HL-60 (cell line): ENCODE measurements around the gene AFF2.

Experiments
- DNase-seq, 2 experiments: peaks; one replicate each; pipeline ENCODE4 v3.0.0-alpha.2; 2010 to 2020; ENCODE audit warnings: low read depth in 1 of 2, low spot score in 1 of 2
- H3K27ac ChIP-seq: fragments of 250-450 bp; sonication (Bioruptor Pico); replicated peaks from 2 replicates; pipeline ENCODE4 v1.5.1; 2020; ENCODE audit warnings: mild to moderate bottlenecking, moderate library complexity
- H3K27me3 ChIP-seq: fragments of 250-450 bp; sonication (Bioruptor Pico); 2 replicates; pipeline ENCODE4 v1.5.1; 2021; ENCODE audit warnings: mild to moderate bottlenecking, moderate library complexity; ENCODE audit not compliant: insufficient read depth, poor library complexity, severe bottlenecking
- H3K4me3 ChIP-seq: replicated peaks from 2 replicates; pipeline ENCODE4 v1.5.1; 2011; ENCODE audit warnings: mild to moderate bottlenecking, control low read depth, low read length; ENCODE audit not compliant: insufficient read depth
- GABPA ChIP-seq: IDR thresholded peaks from 2 replicates; pipeline ENCODE4 v1.6.1; 2012; ENCODE audit warnings: low read depth
- POLR2AphosphoS5 ChIP-seq: IDR thresholded peaks from 2 replicates; pipeline ENCODE4 v1.6.1; 2012; ENCODE audit warnings: low read depth
- REST ChIP-seq: IDR thresholded peaks from 2 replicates; pipeline ENCODE4 v1.6.1; 2012; ENCODE audit warnings: low read depth; ENCODE audit not compliant: insufficient replicate concordance
- SPI1 ChIP-seq: IDR thresholded peaks from 2 replicates; pipeline ENCODE4 v1.6.1; 2012; ENCODE audit warnings: low read depth, mild to moderate bottlenecking, borderline replicate concordance
- TF ChIP-seq, protein P1 (sequence below): IDR thresholded peaks from one replicate; pipeline ENCODE4 v1.5.1; 2011; ENCODE audit warnings: low read length, control low read depth, inconsistent platforms; ENCODE audit not compliant: insufficient read depth

AFF2 gene

GRCh38 chrX:148658115-148658730 is 157.8 kb downstream of the AFF2 start:
- H3K27ac ChIP-seq: no peak overlapping the region
- no peak overlapping the region for H3K4me3 ChIP-seq
- no peaks in the 10 kb centered on the region for H3K27me3 ChIP-seq
- DNase-seq: no peak
- TF ChIP-seq POLR2AphosphoS5 (no peak), REST (no peak), SPI1 (no peak), GABPA (no peak)
- TF ChIP-seq, protein P1, sequence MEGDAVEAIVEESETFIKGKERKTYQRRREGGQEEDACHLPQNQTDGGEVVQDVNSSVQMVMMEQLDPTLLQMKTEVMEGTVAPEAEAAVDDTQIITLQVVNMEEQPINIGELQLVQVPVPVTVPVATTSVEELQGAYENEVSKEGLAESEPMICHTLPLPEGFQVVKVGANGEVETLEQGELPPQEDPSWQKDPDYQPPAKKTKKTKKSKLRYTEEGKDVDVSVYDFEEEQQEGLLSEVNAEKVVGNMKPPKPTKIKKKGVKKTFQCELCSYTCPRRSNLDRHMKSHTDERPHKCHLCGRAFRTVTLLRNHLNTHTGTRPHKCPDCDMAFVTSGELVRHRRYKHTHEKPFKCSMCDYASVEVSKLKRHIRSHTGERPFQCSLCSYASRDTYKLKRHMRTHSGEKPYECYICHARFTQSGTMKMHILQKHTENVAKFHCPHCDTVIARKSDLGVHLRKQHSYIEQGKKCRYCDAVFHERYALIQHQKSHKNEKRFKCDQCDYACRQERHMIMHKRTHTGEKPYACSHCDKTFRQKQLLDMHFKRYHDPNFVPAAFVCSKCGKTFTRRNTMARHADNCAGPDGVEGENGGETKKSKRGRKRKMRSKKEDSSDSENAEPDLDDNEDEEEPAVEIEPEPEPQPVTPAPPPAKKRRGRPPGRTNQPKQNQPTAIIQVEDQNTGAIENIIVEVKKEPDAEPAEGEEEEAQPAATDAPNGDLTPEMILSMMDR: no peak

DNA sequence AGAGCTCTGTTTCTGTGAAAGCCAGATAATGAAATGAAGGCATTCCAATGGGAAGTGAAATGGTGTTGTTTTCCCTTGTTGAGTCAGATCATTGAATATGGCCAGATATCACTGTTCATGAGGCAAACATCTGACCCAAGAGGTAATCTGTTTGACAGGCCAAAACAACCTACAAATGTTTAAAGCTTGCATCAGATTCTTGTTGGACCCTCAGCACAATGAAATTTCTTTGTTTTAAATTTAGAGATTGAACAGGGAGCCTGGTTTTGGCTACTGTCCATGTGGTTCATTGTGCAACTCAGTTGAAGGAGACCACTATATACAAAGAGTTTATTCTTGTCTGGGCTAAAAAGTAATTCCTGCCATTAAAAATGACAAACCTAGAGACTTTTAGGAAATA is 159.1 kb downstream of the AFF2 start:
- Histone ChIP-seq H3K4me3 (no peak overlapping the region), H3K27me3 (no peaks in the 10 kb centered on the region), H3K27ac (no peak overlapping the region)
- DNase-seq: no peak
- TF ChIP-seq GABPA: no peak
- no peak for TF ChIP-seq REST
- no peak for TF ChIP-seq SPI1
- TF ChIP-seq POLR2AphosphoS5: no peak
- TF ChIP-seq, protein P1: no peak

- Histone ChIP-seq H3K27ac (no peak overlapping the region), H3K4me3 (no peak overlapping the region), H3K27me3 (no peaks in the 10 kb centered on the region)
- DNase-seq: no peak
- no peak for TF ChIP-seq REST
- no peak for TF ChIP-seq SPI1
- no peak for TF ChIP-seq GABPA
- TF ChIP-seq POLR2AphosphoS5: no peak
- TF ChIP-seq, protein P1: no peak
These were observed 160.6 kb downstream of the AFF2 start for GRCh38 chrX:148661035-148661434.
